Astrocyte (in vitro differentiated cells and primary cell): ENCODE measurements around the gene CFAP210. TPM values are rescaled to one million over a fixed set of nuclear protein-coding genes. Genes with fewer than 3 reads are reported as not detected.

Experiments used
- DNase-seq: peaks from one replicate; pipeline ENCODE4 v3.0.0-alpha.2; 2010; ENCODE audit warnings: low read depth
- FAIRE-seq: peaks from 2 replicates; lab custom pipeline; 2011; peaks lifted over from hg19 to GRCh38; lab: Jason Lieb, UNC
- H2AFZ ChIP-seq: 2 replicates; pipeline ENCODE4 v1.6.0; 2012; ENCODE audit warnings: low read depth, low read length, inconsistent platforms
- H3K27ac ChIP-seq: 2 replicates; pipeline ENCODE4 v1.5.1; 2011; ENCODE audit warnings: low read depth, low read length, inconsistent platforms
- H3K27me3 ChIP-seq: 2 replicates; pipeline ENCODE4 v1.6.0; 2011; ENCODE audit warnings: low read length, inconsistent platforms; ENCODE audit not compliant: insufficient read depth
- H3K36me3 ChIP-seq: 2 replicates; pipeline ENCODE4 v1.5.1; 2011; ENCODE audit warnings: low read length, inconsistent platforms; ENCODE audit not compliant: insufficient read depth
- H3K4me1 ChIP-seq: 2 replicates; pipeline ENCODE4 v1.5.1; 2011; ENCODE audit warnings: low read length, inconsistent platforms; ENCODE audit not compliant: insufficient read depth
- H3K4me2 ChIP-seq: 2 replicates; pipeline ENCODE4 v1.6.0; 2012; ENCODE audit warnings: low read length, inconsistent platforms
- H3K4me3 ChIP-seq: 2 replicates; pipeline ENCODE4 v1.5.1; 2011; ENCODE audit warnings: low read depth, mild to moderate bottlenecking, low read length, inconsistent platforms; ENCODE audit not compliant: insufficient read depth
- H3K79me2 ChIP-seq: 2 replicates; pipeline ENCODE4 v1.6.0; 2012; ENCODE audit warnings: mild to moderate bottlenecking, low read length, inconsistent platforms; ENCODE audit not compliant: insufficient read depth
- H3K9ac ChIP-seq: 2 replicates; pipeline ENCODE4 v1.6.0; 2012; ENCODE audit warnings: mild to moderate bottlenecking, low read length, inconsistent platforms
- H3K9me3 ChIP-seq: 2 replicates; pipeline ENCODE4 v1.5.1; 2012; ENCODE audit warnings: low read depth, mild to moderate bottlenecking, low read length, inconsistent platforms; ENCODE audit not compliant: insufficient read depth
- H4K20me1 ChIP-seq: 2 replicates; pipeline ENCODE4 v1.6.0; 2012; ENCODE audit warnings: low read length, inconsistent platforms; ENCODE audit not compliant: insufficient read depth
- H3K27ac Mint-ChIP-seq: one replicate; pipeline ENCODE4 v1.8.0; 2021; ENCODE audit warnings: mild to moderate bottlenecking, mixed read lengths; ENCODE audit not compliant: unreplicated experiment
- H3K27me3 Mint-ChIP-seq: one replicate; pipeline ENCODE4 v1.8.0; 2021; ENCODE audit warnings: low read depth, mixed read lengths; ENCODE audit not compliant: unreplicated experiment
- H3K36me3 Mint-ChIP-seq: one replicate; pipeline ENCODE4 v1.8.0; 2021; ENCODE audit warnings: low read depth, mixed read lengths; ENCODE audit not compliant: unreplicated experiment
- H3K4me1 Mint-ChIP-seq: one replicate; pipeline ENCODE4 v1.8.0; 2021; ENCODE audit warnings: low read depth, mixed read lengths; ENCODE audit not compliant: unreplicated experiment
- H3K4me3 Mint-ChIP-seq: one replicate; pipeline ENCODE4 v1.8.0; 2021; ENCODE audit warnings: mild to moderate bottlenecking, moderate library complexity, mixed read lengths; ENCODE audit not compliant: unreplicated experiment
- H3K9me3 Mint-ChIP-seq: one replicate; pipeline ENCODE4 v1.8.0; 2021; ENCODE audit warnings: mild to moderate bottlenecking, mixed read lengths; ENCODE audit not compliant: unreplicated experiment
- EZH2 ChIP-seq: IDR thresholded peaks from 2 replicates; pipeline ENCODE4 v1.6.1; 2012; ENCODE audit warnings: mild to moderate bottlenecking, low read length, inconsistent platforms; ENCODE audit not compliant: insufficient read depth
- total RNA-seq: library from RNA; stranded (reverse); gene quantifications from 2 replicates; pipeline ENCODE4 v1.2.1, GENCODE V29; 2021
- TF ChIP-seq, protein P1 (sequence below): IDR thresholded peaks from 2 replicates; pipeline ENCODE4 v1.5.1; 2011; ENCODE audit warnings: low read depth, mild to moderate bottlenecking, inconsistent platforms, low read length, moderate library complexity; ENCODE audit not compliant: insufficient read depth

CFAP210 gene
- total RNA-seq, 1 donor from 2014 or later = 0.20 TPM

- H3K27me3 Mint-ChIP-seq = peaks cover 2% of the 10 kb centered on the region
- no peaks in the 10 kb centered on the region for H4K20me1 ChIP-seq
Measured at GRCh38 chr2:169684135-169684565, 10.1 kb downstream of the CFAP210 start.

GRCh38 chr2:169683425-169684134 is 10.6 kb downstream of the CFAP210 start:
- Histone ChIP-seq H3K79me2 (no peaks in the 10 kb centered on the region), H3K4me3 (no peak overlapping the region), H3K4me1 (no peaks in the 10 kb centered on the region), H3K9me3 (no peaks in the 10 kb centered on the region), H2AFZ (no peak overlapping the region), H3K36me3 (no peaks in the 10 kb centered on the region), H3K9ac (no peak overlapping the region), H3K27me3 (no peaks in the 10 kb centered on the region), H3K27ac (no peak overlapping the region), H3K4me2 (no peak overlapping the region), H4K20me1 (no peaks in the 10 kb centered on the region)
- H3K27ac Mint-ChIP-seq = no peak overlapping the region
- no peak for TF ChIP-seq EZH2
- TF ChIP-seq, protein P1, sequence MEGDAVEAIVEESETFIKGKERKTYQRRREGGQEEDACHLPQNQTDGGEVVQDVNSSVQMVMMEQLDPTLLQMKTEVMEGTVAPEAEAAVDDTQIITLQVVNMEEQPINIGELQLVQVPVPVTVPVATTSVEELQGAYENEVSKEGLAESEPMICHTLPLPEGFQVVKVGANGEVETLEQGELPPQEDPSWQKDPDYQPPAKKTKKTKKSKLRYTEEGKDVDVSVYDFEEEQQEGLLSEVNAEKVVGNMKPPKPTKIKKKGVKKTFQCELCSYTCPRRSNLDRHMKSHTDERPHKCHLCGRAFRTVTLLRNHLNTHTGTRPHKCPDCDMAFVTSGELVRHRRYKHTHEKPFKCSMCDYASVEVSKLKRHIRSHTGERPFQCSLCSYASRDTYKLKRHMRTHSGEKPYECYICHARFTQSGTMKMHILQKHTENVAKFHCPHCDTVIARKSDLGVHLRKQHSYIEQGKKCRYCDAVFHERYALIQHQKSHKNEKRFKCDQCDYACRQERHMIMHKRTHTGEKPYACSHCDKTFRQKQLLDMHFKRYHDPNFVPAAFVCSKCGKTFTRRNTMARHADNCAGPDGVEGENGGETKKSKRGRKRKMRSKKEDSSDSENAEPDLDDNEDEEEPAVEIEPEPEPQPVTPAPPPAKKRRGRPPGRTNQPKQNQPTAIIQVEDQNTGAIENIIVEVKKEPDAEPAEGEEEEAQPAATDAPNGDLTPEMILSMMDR = no peak
- FAIRE-seq = no peak
- no peak overlapping the region for H3K4me3 Mint-ChIP-seq
- H3K27me3 Mint-ChIP-seq = peaks cover 2% of the 10 kb centered on the region
- no peaks in the 10 kb centered on the region for H3K36me3 Mint-ChIP-seq
- DNase-seq = no peak
- H3K4me1 Mint-ChIP-seq = peaks cover 3% of the 10 kb centered on the region
- H3K9me3 Mint-ChIP-seq = peaks cover 2% of the 10 kb centered on the region

More at GRCh38 chr2:169684135-169684565, 10.1 kb downstream of the CFAP210 start:
- FAIRE-seq (no peak), DNase-seq (no peak)
- Mint-ChIP-seq H3K9me3 (peaks cover 2% of the 10 kb centered on the region), H3K27ac (no peak overlapping the region), H3K36me3 (no peaks in the 10 kb centered on the region), H3K4me3 (no peak overlapping the region), H3K4me1 (peaks cover 3% of the 10 kb centered on the region)
- no peak overlapping the region for H3K27ac ChIP-seq
- H3K79me2 ChIP-seq = no peaks in the 10 kb centered on the region
- H2AFZ ChIP-seq = no peak overlapping the region
- H3K27me3 ChIP-seq = no peaks in the 10 kb centered on the region
- no peak overlapping the region for H3K4me2 ChIP-seq
- no peak overlapping the region for H3K9ac ChIP-seq
- H3K36me3 ChIP-seq = no peaks in the 10 kb centered on the region
- H3K4me1 ChIP-seq = no peaks in the 10 kb centered on the region
- H3K4me3 ChIP-seq = no peak overlapping the region
- TF ChIP-seq, protein P1 = no peak
- no peak for TF ChIP-seq EZH2
- H3K9me3 ChIP-seq = no peaks in the 10 kb centered on the region

DNA sequence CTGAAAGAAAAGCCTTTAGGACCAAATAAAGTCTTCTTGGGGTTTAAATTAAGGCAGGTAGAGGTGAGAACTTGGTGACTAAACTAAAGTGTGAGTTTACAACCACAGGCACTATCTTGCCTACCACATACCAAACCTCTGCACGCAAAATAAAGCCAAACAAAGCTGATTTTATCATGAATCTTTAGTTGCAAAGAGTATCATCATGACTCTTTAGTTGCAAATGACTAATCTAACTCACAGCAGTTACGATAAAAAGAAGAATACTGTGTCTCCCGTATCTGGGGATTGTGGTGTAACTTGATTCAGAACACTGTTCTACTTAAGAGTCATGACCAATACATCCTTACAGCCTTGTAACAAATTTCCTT is 11.2 kb downstream of the CFAP210 start:
- no peaks in the 10 kb centered on the region for H3K36me3 Mint-ChIP-seq
- no peaks in the 10 kb centered on the region for H4K20me1 ChIP-seq
- no peaks in the 10 kb centered on the region for H3K4me1 ChIP-seq
- H3K27me3 ChIP-seq = no peaks in the 10 kb centered on the region
- no peaks in the 10 kb centered on the region for H3K79me2 ChIP-seq
- H3K36me3 ChIP-seq = no peaks in the 10 kb centered on the region
- no peak overlapping the region for H2AFZ ChIP-seq
- H3K4me3 Mint-ChIP-seq = no peak overlapping the region
- no peak for TF ChIP-seq EZH2
- TF ChIP-seq, protein P1 = no peak
- H3K9me3 Mint-ChIP-seq = no peaks in the 10 kb centered on the region
- H3K4me2 ChIP-seq = no peak overlapping the region
- no peak overlapping the region for H3K4me3 ChIP-seq
- peaks cover 3% of the 10 kb centered on the region for H3K4me1 Mint-ChIP-seq
- peak; percentile 5 for DNase-seq
- FAIRE-seq = no peak
- peaks cover 2% of the 10 kb centered on the region for H3K27me3 Mint-ChIP-seq
- no peaks in the 10 kb centered on the region for H3K9me3 ChIP-seq
- no peak overlapping the region for H3K27ac ChIP-seq
- H3K9ac ChIP-seq = no peak overlapping the region
- H3K27ac Mint-ChIP-seq = no peak overlapping the region
